Common myeloid progenitor, CD34-positive (primary cell): Measurements from ENCODE around the gene MAMSTR.
"Not testable (repeated sequence)": the region's sequence is repeated elsewhere in the genome, so short reads cannot be mapped to it uniquely, and the experiment has no call there.

Experiments used
- CTCF ChIA-PET: fragments of 350-600 bp; sonication (Branson Sonifier 250); formaldehyde crosslinking; loops from one replicate; lab custom pipeline; 2021; ENCODE audit warnings: antibody characterized with exemption; lab: Charles Lee
- POLR2A ChIA-PET: fragments of 350-600 bp; sonication (Branson Sonifier 250); formaldehyde crosslinking; loops from one replicate; lab custom pipeline; 2021; ENCODE audit warnings: antibody characterized with exemption; lab: Charles Lee
- DNase-seq, 3 donors: peaks; one replicate each; pipeline versions ENCODE4 v3.0.0 to v3.0.0-alpha.2; 2013
- H3K27ac ChIP-seq, 2 experiments: 1 replicate in 1 of 2; 2 replicates in 1 of 2; pipeline ENCODE4 v1.7.0; 2013; ENCODE audit warnings: inconsistent platforms in 2 of 2, low read length in 2 of 2, mild to moderate bottlenecking in 2 of 2, low read depth in 1 of 2, moderate library complexity in 1 of 2; ENCODE audit not compliant: severe bottlenecking in 2 of 2, insufficient read depth in 1 of 2, poor library complexity in 1 of 2
- H3K27me3 ChIP-seq, 5 experiments: replicated peaks in 2 of 5; 1 replicate in 3 of 5; 2 replicates in 2 of 5; pipeline versions ENCODE4 v1.6.1 to v1.7.0; 2013; ENCODE audit warnings: low read length in 4 of 5, mild to moderate bottlenecking in 2 of 5, moderate library complexity in 2 of 5, inconsistent platforms in 1 of 5; ENCODE audit not compliant: insufficient read depth in 5 of 5, control insufficient read depth in 4 of 5
- H3K36me3 ChIP-seq, 4 experiments: 1 replicate in 2 of 4; 2 replicates in 2 of 4; pipeline versions ENCODE4 v1.6.1 to v1.7.0; 2013; ENCODE audit warnings: low read length in 3 of 4, control low read depth in 1 of 4, mild to moderate bottlenecking in 1 of 4; ENCODE audit not compliant: control insufficient read depth in 4 of 4, insufficient read depth in 4 of 4
- H3K4me1 ChIP-seq, 4 experiments: 1 replicate in 3 of 4; 2 replicates in 1 of 4; pipeline versions ENCODE4 v1.6.1 to v1.7.1; 2013; ENCODE audit warnings: low read length in 3 of 4, mild to moderate bottlenecking in 3 of 4, control low read depth in 1 of 4, inconsistent platforms in 1 of 4, moderate library complexity in 1 of 4; ENCODE audit not compliant: control insufficient read depth in 4 of 4, insufficient read depth in 4 of 4; ENCODE audit errors: control extremely low read depth in 1 of 4
- H3K4me3 ChIP-seq, 7 experiments: 1 replicate in 4 of 7; 2 replicates in 3 of 7; pipeline versions ENCODE4 v1.5.1 to v1.7.0; 2013; ENCODE audit warnings: mild to moderate bottlenecking in 7 of 7, low read length in 6 of 7, moderate library complexity in 6 of 7, inconsistent platforms in 2 of 7, low read depth in 2 of 7, control low read depth in 1 of 7; ENCODE audit not compliant: insufficient read depth in 4 of 7, control insufficient read depth in 1 of 7; ENCODE audit errors: extremely low read depth in 1 of 7
- H3K9me3 ChIP-seq, 5 experiments: 1 replicate in 4 of 5; 2 replicates in 1 of 5; pipeline versions ENCODE4 v1.6.1 to v1.7.1; 2013; ENCODE audit warnings: low read length in 4 of 5, mild to moderate bottlenecking in 2 of 5, inconsistent platforms in 1 of 5, low read depth in 1 of 5, moderate library complexity in 1 of 5; ENCODE audit not compliant: control insufficient read depth in 4 of 5, insufficient read depth in 2 of 5; ENCODE audit errors: control extremely low read depth in 1 of 5
- WGBS: methylation state at CpG from one replicate; pipeline ENCODE4 v1.1.5; 2013; ENCODE audit not compliant: insufficient coverage; 5-methylcytosine and 5-hydroxymethylcytosine counted together

Gene MAMSTR

GRCh38 chr19:48718106-48718505, 1.4 kb downstream of the MAMSTR start:
- H3K27ac ChIP-seq, H3K36me3 ChIP-seq, H3K27me3 ChIP-seq, CTCF ChIA-PET, POLR2A ChIA-PET, DNase-seq, H3K4me3 ChIP-seq, H3K9me3 ChIP-seq: not testable (repeated sequence)
- 100% methylated on average over 5 of the region's 13 CpGs for WGBS
- H3K4me1 ChIP-seq = peaks cover 0 to 23% (median 20%) of the 10 kb centered on the region in 4 experiments

- Histone ChIP-seq H3K36me3 (no peaks in the 10 kb centered on the region), H3K27ac (no peak overlapping the region), H3K4me3 (no peak overlapping the region), H3K27me3 (no peaks in the 10 kb centered on the region), H3K4me1 (peaks cover 0 to 29% (median 22%) of the 10 kb centered on the region in 4 experiments), H3K9me3 (no peaks in the 10 kb centered on the region)
- CTCF ChIA-PET = interaction anchor here (0.6 to 1.1 kb wide), 2 partner anchors 9 to 276 kb away, joined by 3 read pairs; partner anchors contain the start of gene GYS1
- WGBS = 83% methylated on average over 15 of the region's 24 CpGs
- no peak for DNase-seq
- POLR2A ChIA-PET = no interaction called here
Measured at GRCh38 chr19:48716562-48717291, 2.8 kb downstream of the MAMSTR start.

GRCh38 chr19:48715681-48716171, 3.8 kb downstream of the MAMSTR start:
- 95% methylated on average over 13 of the region's 19 CpGs for WGBS
- ChIA-PET CTCF (interaction anchor here (1.1 to 2.0 kb wide), 2 partner anchors 10 to 40 kb away, joined by 3 to 4 read pairs; no protein-coding TSS in a partner anchor), POLR2A (no interaction called here)

GRCh38 chr19:48714759-48715675, 4.5 kb downstream of the MAMSTR start:
- Histone ChIP-seq H3K4me1 (peaks cover 0 to 21% (median 19%) of the 10 kb centered on the region in 4 experiments), H3K27ac (peak overlapping the region; percentile 54 to 84), H3K36me3 (peaks cover 0 to 3% (median 0%) of the 10 kb centered on the region in 4 experiments), H3K4me3 (peak overlapping the region; percentile 54 to 92 (median 69)), H3K27me3 (no peaks in the 10 kb centered on the region), H3K9me3 (no peaks in the 10 kb centered on the region)
- CTCF ChIA-PET = interaction anchor here (1.0 to 4.2 kb wide), 3 partner anchors 10 to 41 kb away, joined by 3 to 17 read pairs (median 4); no protein-coding TSS in a partner anchor
- no peak for DNase-seq
- POLR2A ChIA-PET = interaction anchor here (0.9 kb wide), 1 partner anchor 10 kb away, joined by 3 read pairs; no protein-coding TSS in a partner anchor
- WGBS = 66% methylated on average over 20 of the region's 26 CpGs

More at GRCh38 chr19:48715681-48716171, 3.8 kb downstream of the MAMSTR start:
- DNase-seq = no peak
- Histone ChIP-seq H3K27me3 (no peaks in the 10 kb centered on the region), H3K9me3 (no peaks in the 10 kb centered on the region), H3K27ac (no peak overlapping the region), H3K4me3 (no peak overlapping the region), H3K4me1 (peaks cover 0 to 25% (median 19%) of the 10 kb centered on the region in 4 experiments), H3K36me3 (peaks cover 0 to 3% (median 0%) of the 10 kb centered on the region in 4 experiments)

- no peaks in the 10 kb centered on the region for H3K27me3 ChIP-seq
- peaks cover 0 to 3% (median 0%) of the 10 kb centered on the region in 4 experiments for H3K36me3 ChIP-seq
- POLR2A ChIA-PET = interaction anchor here (0.9 kb wide), 1 partner anchor 11 kb away, joined by 3 read pairs; no protein-coding TSS in a partner anchor
- DNase-seq = peak; percentile 100
- CTCF ChIA-PET = interaction anchor here (0.9 to 4.2 kb wide), 8 partner anchors 11 to 74 kb away, joined by 3 to 17 read pairs (median 4); no protein-coding TSS in a partner anchor
- H3K9me3 ChIP-seq = no peaks in the 10 kb centered on the region
- peak overlapping the region; percentile 54 to 84 for H3K27ac ChIP-seq
- WGBS = 0% methylated on average over 49 of the region's 67 CpGs
- H3K4me1 ChIP-seq = peaks cover 0 to 21% (median 19%) of the 10 kb centered on the region in 4 experiments
- H3K4me3 ChIP-seq = peak overlapping the region; percentile 69 to 92 (median 76)
Measured at GRCh38 chr19:48713864-48714755, 5.4 kb downstream of the MAMSTR start.
